ENCODE data around the gene METTL18.
A peak's percentile ranks its signal among the peaks of the same experiment; 100 is the strongest.

METTL18 gene

DNA sequence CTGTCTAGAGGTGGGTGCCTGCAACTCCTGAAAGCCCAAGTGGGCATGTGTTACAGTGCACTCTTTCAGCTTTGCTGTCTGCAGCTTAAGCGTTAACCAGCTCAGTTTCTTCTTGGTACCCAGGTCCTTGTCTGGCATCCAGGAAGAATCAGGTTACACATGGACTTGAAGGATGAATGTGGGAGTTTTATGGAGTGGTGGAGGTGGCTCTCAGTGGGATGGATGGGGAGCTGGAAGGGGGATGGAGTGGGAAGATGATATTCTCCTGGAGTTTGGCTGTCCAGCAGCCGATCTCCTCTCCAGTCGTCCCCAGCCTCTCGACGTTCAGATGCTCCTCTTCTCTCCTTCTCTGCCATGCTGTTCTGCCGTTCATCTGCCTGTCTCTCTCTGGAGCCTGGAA lies 9.4 kb downstream of the METTL18 start:
- no peak for DNase-seq (ENCODE audit: low read depth)

DNA sequence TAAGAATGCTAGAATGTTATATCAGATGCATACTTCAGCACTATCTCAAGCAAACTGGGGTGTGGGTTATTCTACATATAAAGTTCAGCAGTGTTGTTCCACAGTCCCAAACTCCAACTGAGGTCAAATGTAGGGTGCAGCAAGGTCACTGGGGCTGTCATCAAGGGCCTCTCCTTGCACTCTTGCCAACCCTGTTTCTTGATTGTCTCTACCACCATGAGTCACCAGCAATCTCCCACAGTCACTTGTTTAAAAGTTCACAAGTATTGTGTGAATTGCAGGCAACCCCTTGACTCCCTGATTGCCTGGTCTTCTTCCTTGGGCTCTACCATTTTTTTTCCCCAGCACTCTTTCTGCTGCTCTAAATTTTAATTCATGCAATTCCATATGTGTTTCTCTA lies 10.6 kb downstream of the METTL18 start:
- DNase-seq (ENCODE audit: low read depth) = no peak

DNA sequence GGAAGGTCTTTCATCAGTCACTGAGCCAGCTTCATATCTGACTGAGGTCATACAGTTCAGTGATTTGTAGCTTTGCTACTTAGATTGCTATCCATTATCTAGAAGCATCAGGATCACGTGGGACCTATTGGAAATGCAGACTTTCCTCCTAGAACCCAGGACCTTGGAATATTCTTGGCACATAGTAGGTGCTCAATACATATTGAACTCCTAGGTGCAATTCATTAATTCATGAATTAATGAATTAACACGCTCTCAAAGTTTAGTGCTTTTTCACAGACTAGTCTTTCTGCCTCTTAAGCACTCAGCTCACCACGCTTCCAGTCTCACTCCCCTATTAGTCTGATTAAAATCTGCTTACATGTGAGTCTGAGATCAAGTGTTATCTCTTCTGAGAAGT lies 12.1 kb downstream of the METTL18 start:
- no peak for DNase-seq (ENCODE audit: low read depth)

DNA sequence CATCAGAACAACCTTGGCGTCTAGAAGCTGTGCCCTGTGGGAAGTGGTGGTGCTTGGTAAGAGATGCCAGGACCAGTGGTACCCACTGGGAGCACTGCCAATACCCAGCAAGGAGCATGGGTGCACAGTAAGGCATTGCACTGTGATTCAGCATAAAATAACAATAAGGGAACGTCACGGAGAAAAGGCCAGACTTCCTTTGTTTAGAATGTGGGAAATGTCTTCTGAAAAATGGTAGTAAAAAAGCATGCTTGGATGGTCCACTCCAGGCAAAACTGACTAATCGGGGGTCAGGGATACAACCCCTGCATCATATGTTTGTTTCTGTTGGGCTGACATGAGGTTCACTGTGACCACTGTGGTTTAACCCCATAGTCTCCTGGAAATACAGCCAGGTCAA lies 14.7 kb downstream of the METTL18 start:
- DNase-seq (ENCODE audit: low read depth) = peak; percentile 23

GRCh38 chr1:169779150-169779549 lies 15.6 kb downstream of the METTL18 start:
- DNase-seq (ENCODE audit: low read depth) = no peak

- no peak for DNase-seq (ENCODE audit: low read depth)
These were observed 18.3 kb downstream of the METTL18 start for GRCh38 chr1:169776440-169776839.

DNA sequence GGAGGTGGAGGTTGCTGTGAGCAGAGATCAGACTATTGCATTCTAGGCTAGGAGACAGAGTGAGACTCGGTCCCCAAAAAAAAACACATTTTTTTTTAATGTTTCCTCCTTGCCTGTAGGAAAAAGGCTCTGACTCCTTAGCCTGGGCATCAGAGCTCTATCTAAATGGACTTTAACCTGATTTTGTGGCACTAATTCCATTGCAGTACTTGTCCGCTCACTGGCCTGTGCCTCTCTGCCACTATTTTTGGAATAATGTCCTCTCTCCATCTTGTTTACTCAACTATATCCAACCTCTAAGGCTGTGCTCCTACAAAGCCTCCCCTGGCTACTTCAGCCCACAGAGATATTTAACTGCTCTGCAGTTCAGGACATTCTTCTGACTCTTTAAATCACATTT lies 26.5 kb downstream of the METTL18 start:
- DNase-seq (ENCODE audit: low read depth) = no peak

DNA sequence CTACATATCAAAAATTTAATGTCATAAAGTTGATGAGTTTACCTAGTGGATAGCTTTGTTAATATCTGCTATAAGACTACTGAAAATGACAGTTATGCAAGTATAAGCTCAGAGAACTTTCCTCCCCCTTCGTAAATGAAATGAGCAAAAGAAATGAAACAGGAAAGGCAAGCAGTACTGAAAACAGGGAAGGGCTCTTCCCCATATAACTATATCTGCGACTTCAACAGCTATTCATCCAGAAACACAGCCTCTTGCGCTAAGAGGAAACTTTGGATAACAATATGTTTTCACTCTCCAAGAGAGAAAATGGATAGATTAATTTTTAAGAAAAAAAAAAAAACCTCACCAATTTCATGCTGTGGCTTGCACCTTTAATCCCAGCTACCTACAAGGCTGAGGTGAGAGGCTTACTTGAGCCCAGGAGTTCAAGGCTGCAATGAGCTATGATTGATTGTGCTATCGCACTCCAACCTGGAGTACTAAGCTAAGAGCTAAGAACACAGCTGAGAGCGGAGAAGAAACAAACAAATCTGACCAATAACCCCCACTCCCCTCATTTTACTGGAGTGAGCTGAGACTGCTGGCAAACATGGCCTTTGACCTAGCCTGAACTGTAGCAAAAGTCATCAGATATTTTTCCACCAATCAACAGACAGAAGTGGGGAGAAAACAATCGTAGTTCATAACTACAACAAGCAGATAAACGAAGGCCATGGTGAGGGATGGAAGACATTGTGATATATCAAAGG lies 29.0 kb downstream of the METTL18 start:
- no peak for DNase-seq (ENCODE audit: low read depth)

GRCh38 chr1:169764919-169765318 lies 29.8 kb downstream of the METTL18 start:
- DNase-seq (ENCODE audit: low read depth) = no peak

GRCh38 chr1:169762699-169763098 lies 32.0 kb downstream of the METTL18 start:
- DNase-seq (ENCODE audit: low read depth) = no peak

GRCh38 chr1:169759038-169759437 lies 35.7 kb downstream of the METTL18 start:
- no peak for DNase-seq (ENCODE audit: low read depth)

GRCh38 chr1:169753549-169753948 lies 41.2 kb downstream of the METTL18 start:
- DNase-seq (ENCODE audit: low read depth) = no peak

DNA sequence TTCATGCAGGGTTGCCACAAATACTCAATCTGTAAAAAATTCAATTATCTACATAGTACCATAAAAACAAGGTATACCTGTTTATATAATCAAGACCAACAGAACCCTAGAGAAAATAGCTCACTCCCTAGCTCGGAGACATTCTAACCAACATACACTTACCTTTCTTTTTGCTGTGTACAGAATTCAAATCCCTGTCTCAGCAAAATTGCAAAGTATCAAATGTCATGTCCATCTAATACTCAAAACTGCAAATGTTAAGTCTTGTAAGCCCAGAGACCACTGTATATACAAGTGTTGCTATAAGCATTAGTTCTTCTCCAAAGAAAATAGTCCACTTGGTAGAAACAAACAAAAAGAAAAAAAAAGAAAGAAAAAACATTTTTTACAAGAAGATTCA lies 44.7 kb downstream of the METTL18 start:
- no peak for DNase-seq (ENCODE audit: low read depth)

- no peak for DNase-seq (ENCODE audit: low read depth)
These were observed 48.2 kb downstream of the METTL18 start for GRCh38 chr1:169746550-169746949.

DNA sequence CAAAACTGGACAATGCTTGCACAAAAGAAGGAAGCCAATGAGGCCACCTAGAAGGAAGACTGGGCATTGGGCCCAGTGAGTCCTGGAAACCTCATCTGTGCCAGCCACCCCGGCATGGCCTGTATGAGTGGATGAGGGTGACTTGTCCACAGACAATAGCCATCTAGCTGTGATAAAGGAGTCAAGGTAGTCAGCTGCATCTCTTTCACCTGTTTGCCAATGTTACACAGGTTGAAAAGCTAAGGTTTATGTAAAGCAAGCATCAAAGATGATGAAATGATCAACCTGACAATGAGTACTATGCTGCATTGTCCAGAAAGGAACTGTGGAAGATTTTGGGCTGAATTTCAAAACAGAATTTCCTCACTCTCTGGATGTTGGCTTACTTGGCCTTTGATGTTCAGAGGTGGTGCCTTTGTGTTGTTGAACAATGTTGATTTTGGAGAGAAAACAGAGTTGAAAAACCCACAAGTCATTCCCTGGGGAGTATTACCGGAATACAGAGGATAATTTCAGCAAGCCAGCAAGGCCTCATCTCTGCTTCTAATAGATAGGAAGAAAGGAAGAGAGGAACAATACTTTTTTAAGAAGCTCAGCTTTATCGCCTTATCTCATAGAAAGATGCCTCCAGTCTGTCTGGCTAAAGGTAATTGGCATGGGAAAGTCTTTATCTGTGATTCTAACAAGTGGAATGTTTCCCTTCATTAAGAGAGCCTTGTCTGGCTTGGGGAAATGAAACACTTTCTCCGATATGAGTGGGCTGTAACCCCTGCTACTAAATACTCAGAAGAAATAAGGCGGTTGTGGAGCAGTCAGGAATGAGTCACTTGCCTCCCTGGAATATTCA lies 49.5 kb downstream of the METTL18 start:
- DNase-seq (ENCODE audit: low read depth) = no peak

Measured in stromal cell of bone marrow (primary cell).